Activated CD4-positive, alpha-beta T cell treated with anti-CD3 and anti-CD28 coated beads for 36 hours (primary cell): ENCODE measurements around the gene TSFM. TPM values are rescaled to one million over a fixed set of nuclear protein-coding genes. Genes with fewer than 3 reads are reported as not detected.

Source experiments
- ATAC-seq: fragments of 200-7000 bp; cut with Tn5 transposase; one replicate; pipeline ENCODE4 v1.10.0; 2021; ENCODE audit warnings: mild to moderate bottlenecking, moderate library complexity
- CTCF ChIA-PET: fragments of 350-600 bp; sonication (Branson Sonifier 250); formaldehyde crosslinking; loops from one replicate; lab custom pipeline; 2021; ENCODE audit warnings: antibody characterized with exemption; lab: Charles Lee
- POLR2A ChIA-PET: fragments of 350-600 bp; sonication (Branson Sonifier 250); formaldehyde crosslinking; loops from one replicate; lab custom pipeline; 2021; ENCODE audit warnings: antibody characterized with exemption, inconsistent platforms; lab: Charles Lee
- DNase-seq: peaks from one replicate; pipeline ENCODE4 v3.0.0-alpha.2; 2020
- H3K27ac Mint-ChIP-seq: one replicate; pipeline ENCODE4 v1.8.0; 2021; ENCODE audit warnings: mixed read lengths
- H3K27me3 Mint-ChIP-seq: one replicate; pipeline ENCODE4 v1.8.0; 2021; ENCODE audit warnings: mixed read lengths
- H3K36me3 Mint-ChIP-seq: one replicate; pipeline ENCODE4 v1.8.0; 2021; ENCODE audit warnings: low read depth, mixed read lengths
- H3K4me1 Mint-ChIP-seq: one replicate; pipeline ENCODE4 v1.8.0; 2021; ENCODE audit warnings: mixed read lengths
- H3K4me3 Mint-ChIP-seq: one replicate; pipeline ENCODE4 v1.8.0; 2021; ENCODE audit warnings: mild to moderate bottlenecking, moderate library complexity, mixed read lengths
- H3K9me3 Mint-ChIP-seq: one replicate; pipeline ENCODE4 v1.8.0; 2021; ENCODE audit warnings: low read depth, mixed read lengths
- intact Hi-C, 2 experiments: fragments of 100-400 bp; cut with DNase I in 1 of 2; cut with micrococcal nuclease in 1 of 2; formaldehyde crosslinking; loops; one replicate each; pipeline versions ENCODE4 v1.14.2 to v1.15.1; 2022 to 2024; cut with DNase I, micrococcal nuclease
- total RNA-seq, 2 experiments: library from RNA; stranded (reverse); gene quantifications; one replicate each; pipeline ENCODE4 v1.2.3, GENCODE V29; 2021

TSFM gene
- 10 to 100 TPM; 30.7 to 56.9 TPM for total RNA-seq

- peak within 1 kb of the TSS; percentile 98 for H3K4me3 Mint-ChIP-seq
- H3K27ac Mint-ChIP-seq, result peak within 1 kb of the TSS; percentile 98
- H3K36me3 Mint-ChIP-seq, result peaks cover 16% of the 10 kb centered on the region
- H3K4me1 Mint-ChIP-seq, result peaks cover 35% of the 10 kb centered on the region
- H3K9me3 Mint-ChIP-seq, result no peaks in the 10 kb centered on the region
- H3K27me3 Mint-ChIP-seq, result no peaks in the 10 kb centered on the region
- ChIA-PET CTCF (interaction anchor here (0.6 to 3.8 kb wide), 25 partner anchors 10 to 157 kb away, joined by 3 to 24 read pairs (median 4); partner anchors contain the start of genes AVIL, CDK4, EEF1AKMT3 and METTL1), POLR2A (interaction anchor here (0.9 to 1.1 kb wide), 2 partner anchors 11 to 159 kb away, joined by 3 to 5 read pairs; partner anchors contain the start of genes ATP23, EEF1AKMT3 and METTL1)
- ATAC-seq (peak; percentile 93), DNase-seq (peak; percentile 99)
- intact Hi-C loops, result loop anchor here (1.0 to 5.0 kb wide), 6 partner anchors 11 to 158 kb away; partner anchors contain the start of genes CTDSP2 (in 2 of the 2), EEF1AKMT3 (in 2 of the 2), METTL1 (in 2 of the 2) and ATP23 (in 1 of the 2)
These were observed at the start of gene TSFM for GRCh38 chr12:57782608-57783465. TSS of gene TSFM (plus strand) at chr12:57782787. CDS start at chr12:57782802, 15 bp downstream.

DNA sequence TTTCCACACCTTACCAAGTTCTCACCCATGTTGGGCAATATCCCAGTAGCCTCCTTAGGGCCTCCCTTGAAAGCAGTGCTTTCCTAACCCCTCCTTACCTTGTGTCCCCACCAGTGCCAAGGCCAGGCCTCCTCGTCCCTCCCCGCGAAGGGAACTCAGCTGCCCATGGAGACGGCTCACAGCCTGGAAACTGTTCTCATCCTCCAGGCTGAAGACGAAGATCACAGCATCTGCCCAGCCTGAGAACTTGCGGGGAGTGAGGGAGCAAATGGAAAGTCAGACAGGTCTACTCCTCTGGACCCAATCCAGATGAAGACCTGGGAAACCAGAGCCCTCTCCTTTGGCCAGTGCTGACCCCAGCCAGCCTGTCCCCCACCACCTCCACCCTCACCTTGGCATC lies 48.7 kb upstream of the TSFM start:
- Mint-ChIP-seq H3K27me3 (no peaks in the 10 kb centered on the region), H3K9me3 (no peaks in the 10 kb centered on the region), H3K27ac (no peak overlapping the region), H3K4me1 (peaks cover 4% of the 10 kb centered on the region), H3K4me3 (no peak overlapping the region), H3K36me3 (peaks cover 51% of the 10 kb centered on the region)
- no peak for ATAC-seq
- POLR2A ChIA-PET, result no interaction called here
- intact Hi-C loops, result no loop called here
- CTCF ChIA-PET, result interaction anchor here (1.5 kb wide), 1 partner anchor 8 kb away, joined by 4 read pairs; no protein-coding TSS in a partner anchor
- no peak for DNase-seq

- intact Hi-C loops, result no loop called here
- DNase-seq (no peak), ATAC-seq (no peak)
- Mint-ChIP-seq H3K9me3 (no peaks in the 10 kb centered on the region), H3K4me1 (peaks cover 11% of the 10 kb centered on the region), H3K27ac (no peak overlapping the region), H3K36me3 (peaks cover 51% of the 10 kb centered on the region), H3K27me3 (no peaks in the 10 kb centered on the region), H3K4me3 (no peak overlapping the region)
- ChIA-PET CTCF (interaction anchor here (1.0 to 1.2 kb wide), 3 partner anchors 8 to 114 kb away, joined by 3 read pairs; no protein-coding TSS in a partner anchor), POLR2A (no interaction called here)
These were observed 48.0 kb upstream of the TSFM start for GRCh38 chr12:57734591-57734990.

- ChIA-PET CTCF (interaction anchor here (1.0 to 1.2 kb wide), 3 partner anchors 9 to 114 kb away, joined by 3 read pairs; no protein-coding TSS in a partner anchor), POLR2A (no interaction called here)
- DNase-seq, result no peak
- Mint-ChIP-seq H3K36me3 (peaks cover 48% of the 10 kb centered on the region), H3K4me3 (no peak overlapping the region), H3K27me3 (no peaks in the 10 kb centered on the region), H3K9me3 (no peaks in the 10 kb centered on the region), H3K27ac (no peak overlapping the region), H3K4me1 (peaks cover 17% of the 10 kb centered on the region)
- ATAC-seq, result no peak
- intact Hi-C loops, result no loop called here
These were observed 47.3 kb upstream of the TSFM start for GRCh38 chr12:57735198-57735855.

- DNase-seq (no peak), ATAC-seq (no peak)
- ChIA-PET POLR2A (no interaction called here), CTCF (interaction anchor here (0.9 to 1.2 kb wide), 2 partner anchors 21 to 35 kb away, joined by 3 read pairs; no protein-coding TSS in a partner anchor)
- Mint-ChIP-seq H3K27ac (no peak overlapping the region), H3K36me3 (peaks cover 39% of the 10 kb centered on the region), H3K27me3 (no peaks in the 10 kb centered on the region), H3K9me3 (no peaks in the 10 kb centered on the region), H3K4me1 (peaks cover 24% of the 10 kb centered on the region), H3K4me3 (no peak overlapping the region)
- intact Hi-C loops, result no loop called here
These were observed 46.4 kb upstream of the TSFM start for GRCh38 chr12:57735952-57736740.

DNA sequence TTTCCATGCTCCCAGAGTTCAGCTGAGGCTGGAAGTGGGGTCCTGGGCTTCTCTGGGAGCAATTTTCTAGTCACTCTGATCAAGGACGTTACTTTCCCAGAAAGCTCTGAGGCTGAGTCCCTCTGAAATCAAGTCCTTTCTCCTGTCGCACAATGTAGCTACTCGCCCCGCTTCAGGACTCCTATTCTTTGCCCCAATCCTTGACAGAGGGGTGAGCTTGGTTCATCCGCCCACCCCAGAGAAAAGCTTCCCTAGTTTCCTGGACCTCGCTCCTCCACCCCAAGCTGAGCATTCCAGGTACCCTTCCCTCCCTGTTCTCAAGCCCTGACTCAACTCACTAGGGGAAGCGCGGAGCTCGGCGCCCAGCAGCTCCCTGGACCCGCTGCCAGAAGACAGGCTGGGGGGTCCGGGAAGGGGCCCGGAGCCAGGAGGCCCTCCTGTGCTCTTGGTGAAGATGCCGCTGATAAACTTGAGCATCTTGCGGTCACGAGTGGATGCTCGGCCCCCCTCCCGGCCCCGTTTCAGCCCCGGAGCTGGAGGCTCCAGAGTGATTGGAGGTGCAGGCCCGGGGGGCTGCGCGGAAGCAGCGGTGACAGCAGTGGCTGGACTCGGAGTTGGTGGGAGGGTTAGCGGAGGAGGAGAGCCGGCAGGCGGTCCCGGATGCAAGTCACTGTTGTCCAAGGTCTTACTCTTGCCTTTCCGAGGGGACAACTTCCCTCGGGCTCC lies 45.7 kb upstream of the TSFM start:
- no peak for ATAC-seq
- ChIA-PET CTCF (interaction anchor here (0.9 kb wide), 1 partner anchor 20 kb away, joined by 3 read pairs; no protein-coding TSS in a partner anchor), POLR2A (no interaction called here)
- intact Hi-C loops, result no loop called here
- Mint-ChIP-seq H3K4me3 (no peak overlapping the region), H3K36me3 (peaks cover 32% of the 10 kb centered on the region), H3K9me3 (no peaks in the 10 kb centered on the region), H3K27ac (no peak overlapping the region), H3K4me1 (peaks cover 25% of the 10 kb centered on the region), H3K27me3 (no peaks in the 10 kb centered on the region)
- no peak for DNase-seq

GRCh38 chr12:57737467-57738460 lies 44.8 kb upstream of the TSFM start:
- ChIA-PET POLR2A (no interaction called here), CTCF (no interaction called here)
- Mint-ChIP-seq H3K4me1 (peaks cover 30% of the 10 kb centered on the region), H3K4me3 (no peak overlapping the region), H3K27ac (no peak overlapping the region), H3K36me3 (peaks cover 23% of the 10 kb centered on the region), H3K9me3 (no peaks in the 10 kb centered on the region), H3K27me3 (no peaks in the 10 kb centered on the region)
- intact Hi-C loops, result no loop called here
- DNase-seq (no peak), ATAC-seq (no peak)

GRCh38 chr12:57738661-57739237 lies 43.8 kb upstream of the TSFM start, which contains the start of gene AGAP2:
TSS of gene AGAP2 (minus strand) at chr12:57738742. CDS start at chr12:57738246, 496 bp downstream.
- Mint-ChIP-seq H3K27ac (peak within 1 kb of the TSS; percentile 29), H3K4me3 (no peak within 1 kb of the TSS), H3K9me3 (no peaks in the 10 kb centered on the region), H3K27me3 (no peaks in the 10 kb centered on the region), H3K4me1 (peaks cover 33% of the 10 kb centered on the region), H3K36me3 (peaks cover 16% of the 10 kb centered on the region)
- intact Hi-C loops, result no loop called here
- DNase-seq, result no peak
- POLR2A ChIA-PET, result no interaction called here
- ATAC-seq, result no peak
- CTCF ChIA-PET, result interaction anchor here (0.7 to 1.0 kb wide), 3 partner anchors 18 to 157 kb away, joined by 3 to 4 read pairs (median 4); no protein-coding TSS in a partner anchor

DNA sequence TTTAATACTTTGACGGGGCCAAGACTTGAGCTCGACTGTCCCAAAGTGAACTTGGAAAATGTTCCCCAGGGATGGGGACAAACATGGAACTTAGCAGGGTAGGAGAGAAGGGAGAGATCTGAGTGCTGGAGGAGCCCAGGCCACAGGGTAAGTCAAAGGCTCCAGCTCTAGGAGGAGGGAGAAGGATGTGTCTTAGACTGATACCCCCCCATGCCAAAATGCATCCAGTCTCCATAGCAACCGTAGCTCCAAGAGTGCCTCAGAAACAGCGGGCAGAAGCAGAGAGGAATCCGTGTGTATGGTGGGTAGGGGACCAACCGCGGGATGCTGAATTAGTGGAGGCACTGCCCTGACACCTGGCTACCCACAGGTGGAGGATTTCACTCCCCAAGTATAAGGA lies 43.2 kb upstream of the TSFM start:
- Mint-ChIP-seq H3K27ac (peak overlapping the region; percentile 29), H3K4me1 (peaks cover 40% of the 10 kb centered on the region), H3K27me3 (no peaks in the 10 kb centered on the region), H3K9me3 (no peaks in the 10 kb centered on the region), H3K36me3 (peaks cover 12% of the 10 kb centered on the region), H3K4me3 (no peak overlapping the region)
- CTCF ChIA-PET, result interaction anchor here (0.7 to 1.0 kb wide), 3 partner anchors 17 to 158 kb away, joined by 3 to 4 read pairs (median 4); no protein-coding TSS in a partner anchor
- no peak for ATAC-seq
- no peak for DNase-seq
- POLR2A ChIA-PET, result no interaction called here
- intact Hi-C loops, result no loop called here
